Endodermal cell (in vitro differentiated cells): ENCODE measurements around the gene TXNDC15. TPM values are rescaled to one million over a fixed set of nuclear protein-coding genes. Genes with fewer than 3 reads are reported as not detected.
"Not testable (repeated sequence)": the region's sequence is repeated elsewhere in the genome, so short reads cannot be mapped to it uniquely, and the experiment has no call there.

Experiments
- DNase-seq: peaks from one replicate; pipeline ENCODE4 v3.0.0-alpha.2; 2017
- H3K27ac ChIP-seq: 2 replicates; pipeline ENCODE4 v1.5.1; 2013; ENCODE audit warnings: mild to moderate bottlenecking, low read depth, low read length, moderate library complexity
- H3K27me3 ChIP-seq: 2 replicates; pipeline ENCODE4 v1.6.1; 2013; ENCODE audit warnings: mild to moderate bottlenecking, low read length, moderate library complexity; ENCODE audit not compliant: insufficient read depth, control insufficient read depth, poor library complexity, severe bottlenecking
- H3K36me3 ChIP-seq: 2 replicates; pipeline ENCODE4 v1.7.0; 2013; ENCODE audit warnings: mild to moderate bottlenecking, low read length, moderate library complexity; ENCODE audit not compliant: control insufficient read depth, insufficient read depth
- H3K4me1 ChIP-seq: one replicate; pipeline ENCODE4 v1.7.0; 2013; ENCODE audit warnings: low read length; ENCODE audit not compliant: control insufficient read depth, insufficient read depth
- H3K4me3 ChIP-seq: 2 replicates; pipeline ENCODE4 v1.5.1; 2013; ENCODE audit warnings: mild to moderate bottlenecking, low read length, moderate library complexity
- H3K9ac ChIP-seq: 2 replicates; pipeline ENCODE4 v1.6.1; 2013; ENCODE audit warnings: mild to moderate bottlenecking, low read length, moderate library complexity; ENCODE audit not compliant: poor library complexity, severe bottlenecking; ENCODE audit errors: extremely low read depth
- H3K9me3 ChIP-seq: 2 replicates; pipeline ENCODE4 v1.6.1; 2013; ENCODE audit warnings: mild to moderate bottlenecking, low read length, moderate library complexity; ENCODE audit not compliant: control insufficient read depth
- H3K27ac Mint-ChIP-seq: 2 replicates; pipeline ENCODE4 v1.8.0; 2020; ENCODE audit warnings: mixed read lengths
- H3K27me3 Mint-ChIP-seq: 2 replicates; pipeline ENCODE4 v1.8.0; 2021; ENCODE audit warnings: mild to moderate bottlenecking, mixed read lengths; ENCODE audit not compliant: insufficient read depth
- H3K36me3 Mint-ChIP-seq: 2 replicates; pipeline ENCODE4 v1.8.0; 2020; ENCODE audit warnings: low read depth, mixed read lengths
- H3K4me1 Mint-ChIP-seq: 2 replicates; pipeline ENCODE4 v1.8.0; 2020; ENCODE audit warnings: mixed read lengths
- H3K4me3 Mint-ChIP-seq: 2 replicates; pipeline ENCODE4 v1.8.0; 2020; ENCODE audit warnings: mild to moderate bottlenecking, moderate library complexity, mixed read lengths
- H3K9me3 Mint-ChIP-seq: 2 replicates; pipeline ENCODE4 v1.8.0; 2020; ENCODE audit warnings: mild to moderate bottlenecking, mixed read lengths
- WGBS, 2 experiments: methylation state at CpG; one replicate each; pipeline versions ENCODE4 v1.1.5 to v1.1.7; 2013; ENCODE audit warnings: missing lambda C conversion rate in 2 of 2, mixed read lengths in 1 of 2; ENCODE audit not compliant: insufficient coverage in 1 of 2, insufficient read length in 1 of 2; 5-methylcytosine and 5-hydroxymethylcytosine counted together
- total RNA-seq, 2 donors: library from RNA; stranded (reverse); fragmentation: NEBNext Ultra II Directional in 1 of 2; extraction: Animal tissue kit (Norgen Biotek cat#: 25700) in 1 of 2; gene quantifications; 2 replicates in 1 of 2; 3 replicates in 1 of 2; pipeline ENCODE4 v1.2.1, GENCODE V29; 2021
- TF ChIP-seq, protein P1 (sequence below): fragments of 200-600 bp; sonication (generic); conservative IDR thresholded peaks from 2 replicates; pipeline ENCODE4 v1.5.0; 2021; ENCODE audit warnings: antibody characterized with exemption, mild to moderate bottlenecking

The TXNDC15 gene
- total RNA-seq, 2 donors from 2014 or later = 34.0 to 37.0 TPM

GRCh38 chr5:134833340-134834032, 40.7 kb upstream of the TXNDC15 start:
- no peak overlapping the region for H3K27ac Mint-ChIP-seq
- Histone ChIP-seq H3K36me3 (peaks cover 66% of the 10 kb centered on the region), H3K9me3 (no peaks in the 10 kb centered on the region), H3K9ac (no peak overlapping the region), H3K27me3 (no peaks in the 10 kb centered on the region), H3K4me3 (no peak overlapping the region), H3K27ac (no peak overlapping the region), H3K4me1 (no peaks in the 10 kb centered on the region)
- H3K27me3 Mint-ChIP-seq = no peaks in the 10 kb centered on the region
- TF ChIP-seq, protein P1, sequence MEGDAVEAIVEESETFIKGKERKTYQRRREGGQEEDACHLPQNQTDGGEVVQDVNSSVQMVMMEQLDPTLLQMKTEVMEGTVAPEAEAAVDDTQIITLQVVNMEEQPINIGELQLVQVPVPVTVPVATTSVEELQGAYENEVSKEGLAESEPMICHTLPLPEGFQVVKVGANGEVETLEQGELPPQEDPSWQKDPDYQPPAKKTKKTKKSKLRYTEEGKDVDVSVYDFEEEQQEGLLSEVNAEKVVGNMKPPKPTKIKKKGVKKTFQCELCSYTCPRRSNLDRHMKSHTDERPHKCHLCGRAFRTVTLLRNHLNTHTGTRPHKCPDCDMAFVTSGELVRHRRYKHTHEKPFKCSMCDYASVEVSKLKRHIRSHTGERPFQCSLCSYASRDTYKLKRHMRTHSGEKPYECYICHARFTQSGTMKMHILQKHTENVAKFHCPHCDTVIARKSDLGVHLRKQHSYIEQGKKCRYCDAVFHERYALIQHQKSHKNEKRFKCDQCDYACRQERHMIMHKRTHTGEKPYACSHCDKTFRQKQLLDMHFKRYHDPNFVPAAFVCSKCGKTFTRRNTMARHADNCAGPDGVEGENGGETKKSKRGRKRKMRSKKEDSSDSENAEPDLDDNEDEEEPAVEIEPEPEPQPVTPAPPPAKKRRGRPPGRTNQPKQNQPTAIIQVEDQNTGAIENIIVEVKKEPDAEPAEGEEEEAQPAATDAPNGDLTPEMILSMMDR = no peak
- H3K4me3 Mint-ChIP-seq = no peak overlapping the region
- H3K36me3 Mint-ChIP-seq = peaks cover 38% of the 10 kb centered on the region
- H3K9me3 Mint-ChIP-seq = no peaks in the 10 kb centered on the region
- WGBS, 2 experiments = 89 to 95% methylated on average over 1 to 2 of the region's 3 CpGs
- H3K4me1 Mint-ChIP-seq = no peaks in the 10 kb centered on the region
- DNase-seq = no peak

GRCh38 chr5:134835623-134836022, 38.5 kb upstream of the TXNDC15 start:
- WGBS, 2 experiments = 100% methylated on average over 1 of the region's 2 CpGs; no CpG with 5 or more reads in 1 of the 2 experiments
- H3K27ac Mint-ChIP-seq = no peak overlapping the region

GRCh38 chr5:134837530-134838181, 36.5 kb upstream of the TXNDC15 start:
- WGBS, 2 experiments = 94 to 95% methylated on average over 3 of the region's 3 CpGs
- H3K36me3 ChIP-seq = peaks cover 72% of the 10 kb centered on the region

More at GRCh38 chr5:134835623-134836022, 38.5 kb upstream of the TXNDC15 start:
- H3K36me3 Mint-ChIP-seq = peaks cover 53% of the 10 kb centered on the region
- H3K4me1 Mint-ChIP-seq = no peaks in the 10 kb centered on the region
- no peak for DNase-seq
- TF ChIP-seq, protein P1 = no peak
- no peak overlapping the region for H3K4me3 Mint-ChIP-seq
- H3K4me3 ChIP-seq = no peak overlapping the region
- no peaks in the 10 kb centered on the region for H3K27me3 Mint-ChIP-seq
- no peaks in the 10 kb centered on the region for H3K9me3 Mint-ChIP-seq
- H3K27ac ChIP-seq = no peak overlapping the region
- H3K27me3 ChIP-seq = no peaks in the 10 kb centered on the region
- H3K9me3 ChIP-seq = peaks cover 7% of the 10 kb centered on the region
- H3K9ac ChIP-seq = no peak overlapping the region
- no peaks in the 10 kb centered on the region for H3K4me1 ChIP-seq
- H3K36me3 ChIP-seq = peaks cover 66% of the 10 kb centered on the region

GRCh38 chr5:134838361-134838760, 35.8 kb upstream of the TXNDC15 start:
- not testable (repeated sequence) for H3K9ac ChIP-seq

More at GRCh38 chr5:134837530-134838181, 36.5 kb upstream of the TXNDC15 start:
- H3K27me3 Mint-ChIP-seq = no peaks in the 10 kb centered on the region
- no peak overlapping the region for H3K27ac ChIP-seq
- H3K9me3 ChIP-seq = peaks cover 11% of the 10 kb centered on the region
- no peak overlapping the region for H3K4me3 Mint-ChIP-seq
- no peaks in the 10 kb centered on the region for H3K4me1 Mint-ChIP-seq
- no peak overlapping the region for H3K4me3 ChIP-seq
- peaks cover 51% of the 10 kb centered on the region for H3K36me3 Mint-ChIP-seq
- no peak for DNase-seq
- TF ChIP-seq, protein P1 = no peak
- no peaks in the 10 kb centered on the region for H3K4me1 ChIP-seq
- H3K9me3 Mint-ChIP-seq = no peaks in the 10 kb centered on the region
- no peak overlapping the region for H3K9ac ChIP-seq
- H3K27ac Mint-ChIP-seq = no peak overlapping the region
- no peaks in the 10 kb centered on the region for H3K27me3 ChIP-seq

More at GRCh38 chr5:134838361-134838760, 35.8 kb upstream of the TXNDC15 start:
- not testable (repeated sequence) for H3K27ac ChIP-seq, H3K4me3 ChIP-seq, DNase-seq, H3K27me3 Mint-ChIP-seq, H3K27me3 ChIP-seq, H3K9me3 Mint-ChIP-seq, H3K4me1 Mint-ChIP-seq, H3K4me3 Mint-ChIP-seq, H3K27ac Mint-ChIP-seq, H3K4me1 ChIP-seq
- 94% methylated on average over 9 of the region's 9 CpGs for WGBS, 2 experiments
- Histone ChIP-seq H3K9me3 (peaks cover 11% of the 10 kb centered on the region), H3K36me3 (peaks cover 68% of the 10 kb centered on the region)
- peaks cover 51% of the 10 kb centered on the region for H3K36me3 Mint-ChIP-seq
